K562 (cell line): Measurements from ENCODE around the gene ERC2.

Experiments used
- EP300 ChIP-seq: IDR thresholded peaks from 2 replicates; pipeline ENCODE4 v1.6.1; 2012; ENCODE audit warnings: low read length, improper control_type of control experiment
- MTA3 ChIP-seq: fragments of 450-650 bp; formaldehyde crosslinking; IDR thresholded peaks from 2 replicates; pipeline ENCODE4 v1.6.1; 2017; ENCODE audit warnings: mild to moderate bottlenecking, borderline replicate concordance
- POLR2A ChIP-seq: fragments of 450-650 bp; conservative IDR thresholded peaks from 2 replicates; pipeline ENCODE4 v1.6.1; 2016
- RFX5 ChIP-seq: IDR thresholded peaks from 2 replicates; pipeline ENCODE4 v1.6.1; 2011; ENCODE audit warnings: low read depth, mild to moderate bottlenecking, improper control_type of control experiment, low read length
- TSHZ1 ChIP-seq: fragments of 250-450 bp; sonication (Bioruptor Pico); IDR thresholded peaks from 2 replicates; pipeline ENCODE4 v1.4.0; 2020; ENCODE audit warnings: mild to moderate bottlenecking, moderate library complexity
- ZNF512 ChIP-seq: IDR thresholded peaks from 2 replicates; pipeline ENCODE4 v1.6.1; 2016; ENCODE audit warnings: missing genetic modification characterization, missing compliant biosample characterization
- TF ChIP-seq, protein P1 (sequence below), 3 experiments: IDR thresholded peaks in 2 of 3; conservative IDR thresholded peaks in 1 of 3; 2 replicates each; pipeline ENCODE4 v1.5.1; 2011 to 2012; ENCODE audit warnings: low read length in 3 of 3, mild to moderate bottlenecking in 3 of 3, control low read depth in 2 of 3, improper control_type of control experiment in 1 of 3, inconsistent platforms in 1 of 3, low read depth in 1 of 3, mixed read lengths in 1 of 3, moderate library complexity in 1 of 3; ENCODE audit not compliant: insufficient read depth in 2 of 3

DNA sequence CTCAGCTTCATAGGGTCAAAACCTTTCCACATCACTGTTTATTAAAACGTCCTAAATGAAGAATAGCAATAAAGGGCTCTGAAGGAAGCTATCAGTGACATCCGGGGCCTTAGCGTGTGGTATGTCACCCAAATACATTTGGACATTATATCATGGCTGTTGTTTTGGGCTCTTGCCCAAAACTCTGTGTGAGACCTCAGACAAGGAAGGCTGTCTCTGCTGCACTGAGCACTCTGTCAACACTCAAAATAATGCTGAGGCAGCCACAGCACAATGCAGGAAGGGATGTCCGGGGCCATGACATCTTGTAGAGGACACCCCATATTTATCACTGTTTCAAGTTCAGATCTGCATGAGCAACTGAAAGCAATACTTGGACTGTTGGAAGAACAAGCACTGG lies 687.4 kb downstream of the ERC2 start:
- TF ChIP-seq RFX5: no peak
- TF ChIP-seq ZNF512: no peak
- no peak for TF ChIP-seq EP300
- TF ChIP-seq, protein P1, sequence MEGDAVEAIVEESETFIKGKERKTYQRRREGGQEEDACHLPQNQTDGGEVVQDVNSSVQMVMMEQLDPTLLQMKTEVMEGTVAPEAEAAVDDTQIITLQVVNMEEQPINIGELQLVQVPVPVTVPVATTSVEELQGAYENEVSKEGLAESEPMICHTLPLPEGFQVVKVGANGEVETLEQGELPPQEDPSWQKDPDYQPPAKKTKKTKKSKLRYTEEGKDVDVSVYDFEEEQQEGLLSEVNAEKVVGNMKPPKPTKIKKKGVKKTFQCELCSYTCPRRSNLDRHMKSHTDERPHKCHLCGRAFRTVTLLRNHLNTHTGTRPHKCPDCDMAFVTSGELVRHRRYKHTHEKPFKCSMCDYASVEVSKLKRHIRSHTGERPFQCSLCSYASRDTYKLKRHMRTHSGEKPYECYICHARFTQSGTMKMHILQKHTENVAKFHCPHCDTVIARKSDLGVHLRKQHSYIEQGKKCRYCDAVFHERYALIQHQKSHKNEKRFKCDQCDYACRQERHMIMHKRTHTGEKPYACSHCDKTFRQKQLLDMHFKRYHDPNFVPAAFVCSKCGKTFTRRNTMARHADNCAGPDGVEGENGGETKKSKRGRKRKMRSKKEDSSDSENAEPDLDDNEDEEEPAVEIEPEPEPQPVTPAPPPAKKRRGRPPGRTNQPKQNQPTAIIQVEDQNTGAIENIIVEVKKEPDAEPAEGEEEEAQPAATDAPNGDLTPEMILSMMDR (IDR thresholded peaks at IDR 0.05 in 2 of 3, conservative IDR thresholded peaks at IDR 0.05 in 1 of 3; ENCODE audit: insufficient read depth in 2 of 3, low read depth in 1 of 3, low read length in 3 of 3): no peak
- TF ChIP-seq MTA3: no peak
- TF ChIP-seq TSHZ1: no peak
- TF ChIP-seq POLR2A: no peak
